ENCODE results near the gene PACRG.

GRCh38 chr6:163346497-163346961 is 618.8 kb downstream of the PACRG start:
- TF ChIP-seq GATA2 (IDR thresholded peaks at IDR 0.05; ENCODE audit: insufficient read depth, insufficient read length, low read depth, low read length) (no peak), CTCF (IDR thresholded peaks at IDR 0.05; ENCODE audit: extremely low read depth in 1 of 2, insufficient read depth in 1 of 2, low read depth in 1 of 2, low read length in 2 of 2) (no peak), MAX (IDR thresholded peaks at IDR 0.05; ENCODE audit: insufficient read depth, insufficient read length) (no peak), EZH2 (IDR thresholded peaks at IDR 0.05; ENCODE audit: borderline replicate concordance, low read depth, low read length, severe bottlenecking) (no peak)
